SK-N-MC (cell line): Measurements from ENCODE around the gene PER2.

ENCODE experiments used
- DNase-seq: peaks from one replicate; pipeline ENCODE4 v3.0.0-alpha.2; 2011; ENCODE audit warnings: low read depth, low spot score
- H3K27ac ChIP-seq: fragments of 200-600 bp; sonication (generic); 2 replicates; pipeline ENCODE4 v1.5.1; 2016; ENCODE audit warnings: mixed run types
- H3K36me3 ChIP-seq: fragments of 200-600 bp; sonication (generic); 2 replicates; pipeline ENCODE4 v1.6.1; 2017; ENCODE audit warnings: antibody characterized with exemption, low read length, mixed read lengths; ENCODE audit not compliant: insufficient read depth
- H3K4me3 ChIP-seq: fragments of 200-600 bp; sonication (generic); 2 replicates; pipeline ENCODE4 v1.5.1; 2016
- H3K9ac ChIP-seq: fragments of 200-600 bp; sonication (generic); 2 replicates; pipeline ENCODE4 v1.8.0; 2017; ENCODE audit warnings: mixed run types, mixed read lengths; ENCODE audit not compliant: insufficient read length
- H3K9me3 ChIP-seq: fragments of 200-600 bp; sonication (generic); 2 replicates; pipeline ENCODE4 v1.6.1; 2017; ENCODE audit warnings: low read depth, mild to moderate bottlenecking, antibody characterized with exemption, low read length, moderate library complexity, mixed read lengths
- EZH2 ChIP-seq: fragments of 200-600 bp; sonication (generic); IDR thresholded peaks from one replicate; pipeline ENCODE4 v1.6.1; 2017; ENCODE audit warnings: antibody characterized with exemption
- FOXP2 ChIP-seq: optimal IDR thresholded peaks from 2 replicates; pipeline ENCODE3; 2011; ENCODE audit warnings: mild to moderate bottlenecking, moderate library complexity; ENCODE audit not compliant: insufficient read depth; ENCODE audit errors: extremely low read length, control extremely low read depth
- POLR2AphosphoS5 ChIP-seq: IDR thresholded peaks from 2 replicates; pipeline ENCODE4 v1.6.1; 2012; ENCODE audit warnings: mild to moderate bottlenecking, low read depth, low read length, borderline replicate concordance

PER2 gene

GRCh38 chr2:238259061-238260020 lies 29.1 kb downstream of the PER2 start:
- H3K9me3 ChIP-seq: no peaks in the 10 kb centered on the region
- no peak overlapping the region for H3K4me3 ChIP-seq
- H3K27ac ChIP-seq: no peak overlapping the region
- TF ChIP-seq EZH2 (no peak), FOXP2 (no peak), POLR2AphosphoS5 (no peak)
- H3K9ac ChIP-seq: no peak overlapping the region
- DNase-seq: no peak
- H3K36me3 ChIP-seq: peaks cover 7% of the 10 kb centered on the region; the same call in 1 of the 2 replicates

GRCh38 chr2:238257786-238258700 lies 30.4 kb downstream of the PER2 start:
- H3K36me3 ChIP-seq: peaks cover 7% of the 10 kb centered on the region; the same call in 1 of the 2 replicates
- no peak for DNase-seq
- no peak overlapping the region for H3K9ac ChIP-seq
- TF ChIP-seq FOXP2 (no peak), POLR2AphosphoS5 (no peak), EZH2 (no peak)
- no peak overlapping the region for H3K27ac ChIP-seq
- H3K9me3 ChIP-seq: no peaks in the 10 kb centered on the region
- no peak overlapping the region for H3K4me3 ChIP-seq

GRCh38 chr2:238256594-238257104 lies 31.8 kb downstream of the PER2 start:
- H3K36me3 ChIP-seq: peaks cover 7% of the 10 kb centered on the region; the same call in 1 of the 2 replicates
- TF ChIP-seq FOXP2: no peak
- no peak for TF ChIP-seq EZH2
- no peak for TF ChIP-seq POLR2AphosphoS5
- H3K4me3 ChIP-seq: no peak overlapping the region
- no peak overlapping the region for H3K9ac ChIP-seq
- no peaks in the 10 kb centered on the region for H3K9me3 ChIP-seq
- DNase-seq: peak; percentile 30
- H3K27ac ChIP-seq: no peak overlapping the region

GRCh38 chr2:238256111-238256510 lies 32.3 kb downstream of the PER2 start:
- Histone ChIP-seq H3K9ac (no peak overlapping the region), H3K4me3 (no peak overlapping the region)

GRCh38 chr2:238255636-238256035 lies 32.8 kb downstream of the PER2 start:
- Histone ChIP-seq H3K27ac (peak overlapping the region; percentile 14; the same call in 1 of the 2 replicates), H3K36me3 (peaks cover 7% of the 10 kb centered on the region; the same call in 1 of the 2 replicates), H3K9me3 (no peaks in the 10 kb centered on the region), H3K4me3 (no peak overlapping the region), H3K9ac (no peak overlapping the region)
- no peak for DNase-seq
- no peak for TF ChIP-seq POLR2AphosphoS5
- TF ChIP-seq FOXP2: no peak
- no peak for TF ChIP-seq EZH2

More at GRCh38 chr2:238256111-238256510, 32.3 kb downstream of the PER2 start:
- no peak for DNase-seq
- Histone ChIP-seq H3K9me3 (no peaks in the 10 kb centered on the region), H3K36me3 (peaks cover 7% of the 10 kb centered on the region; the same call in 1 of the 2 replicates), H3K27ac (peak overlapping the region; percentile 14; the same call in 1 of the 2 replicates)
- TF ChIP-seq POLR2AphosphoS5: no peak
- no peak for TF ChIP-seq FOXP2
- TF ChIP-seq EZH2: no peak

- 0 out of 2 replicates have a peak overlapping the region, but pooled peaks have one; percentile 14 for H3K27ac ChIP-seq
- H3K9me3 ChIP-seq: no peaks in the 10 kb centered on the region
- no peak for DNase-seq
- no peak for TF ChIP-seq POLR2AphosphoS5
- TF ChIP-seq FOXP2: no peak
- no peak for TF ChIP-seq EZH2
- H3K9ac ChIP-seq: no peak overlapping the region
- no peak overlapping the region for H3K4me3 ChIP-seq
- H3K36me3 ChIP-seq: peaks cover 7% of the 10 kb centered on the region; the same call in 1 of the 2 replicates
Observed at GRCh38 chr2:238255151-238255551, 33.3 kb downstream of the PER2 start.

GRCh38 chr2:238254095-238254723 lies 34.2 kb downstream of the PER2 start:
- no peak overlapping the region for H3K9ac ChIP-seq
- H3K36me3 ChIP-seq: peaks cover 7% of the 10 kb centered on the region; the same call in 1 of the 2 replicates
- H3K9me3 ChIP-seq: no peaks in the 10 kb centered on the region
- TF ChIP-seq POLR2AphosphoS5: no peak
- TF ChIP-seq FOXP2: no peak
- no peak for TF ChIP-seq EZH2
- H3K4me3 ChIP-seq: no peak overlapping the region
- DNase-seq: no peak
- peak overlapping the region; percentile 2; the same call in 1 of the 2 replicates for H3K27ac ChIP-seq
